CD8-positive, alpha-beta memory T cell (primary cell): Measurements from ENCODE around the gene ACBD5. TPM values are rescaled to one million over a fixed set of nuclear protein-coding genes. Genes with fewer than 3 reads are reported as not detected.
"Not testable (repeated sequence)": the region's sequence is repeated elsewhere in the genome, so short reads cannot be mapped to it uniquely, and the experiment has no call there.

ENCODE experiments used
- CTCF ChIA-PET: fragments of 350-600 bp; sonication (Branson Sonifier 250); formaldehyde crosslinking; loops from one replicate; lab custom pipeline; 2021; ENCODE audit warnings: antibody characterized with exemption; lab: Charles Lee
- POLR2A ChIA-PET: fragments of 350-600 bp; sonication (Branson Sonifier 250); formaldehyde crosslinking; loops from one replicate; lab custom pipeline; 2021; ENCODE audit warnings: antibody characterized with exemption; lab: Charles Lee
- DNase-seq, 5 donors: peaks; one replicate each; pipeline versions ENCODE4 v3.0.0 to v3.0.0-alpha.2; 2020 to 2022; ENCODE audit warnings: mixed read lengths in 1 of 5
- H3K27ac ChIP-seq: one replicate; pipeline ENCODE4 v1.7.0; 2013; ENCODE audit warnings: low read depth, mild to moderate bottlenecking, low read length, moderate library complexity
- H3K27me3 ChIP-seq: 2 replicates; pipeline ENCODE4 v1.7.0; 2013; ENCODE audit warnings: low read length, mild to moderate bottlenecking; ENCODE audit not compliant: insufficient read depth, poor library complexity, severe bottlenecking
- H3K36me3 ChIP-seq: 2 replicates; pipeline ENCODE4 v1.7.0; 2013; ENCODE audit warnings: mild to moderate bottlenecking, low read length, moderate library complexity; ENCODE audit not compliant: insufficient read depth
- H3K4me1 ChIP-seq: 2 replicates; pipeline ENCODE4 v1.7.0; 2013; ENCODE audit warnings: mild to moderate bottlenecking, low read length, moderate library complexity; ENCODE audit not compliant: insufficient read depth
- H3K4me3 ChIP-seq: 2 replicates; pipeline ENCODE4 v1.7.0; 2013; ENCODE audit warnings: mild to moderate bottlenecking, low read length
- H3K9me3 ChIP-seq: 2 replicates; pipeline ENCODE4 v1.7.0; 2013; ENCODE audit warnings: mild to moderate bottlenecking, low read length
- H3K27ac Mint-ChIP-seq, 8 donors: one replicate each; pipeline ENCODE4 v1.8.0; 2020 to 2021; ENCODE audit warnings: mixed read lengths in 8 of 8, mild to moderate bottlenecking in 6 of 8, inconsistent platforms in 3 of 8, moderate library complexity in 3 of 8
- H3K27me3 Mint-ChIP-seq, 2 donors: one replicate each; pipeline ENCODE4 v1.8.0; 2020 to 2021; ENCODE audit warnings: mixed read lengths in 2 of 2, mild to moderate bottlenecking in 1 of 2, moderate library complexity in 1 of 2
- H3K36me3 Mint-ChIP-seq, 3 donors: one replicate each; pipeline ENCODE4 v1.8.0; 2020 to 2021; ENCODE audit warnings: mixed read lengths in 3 of 3, inconsistent platforms in 1 of 3, mild to moderate bottlenecking in 1 of 3
- H3K4me1 Mint-ChIP-seq, 3 donors: one replicate each; pipeline ENCODE4 v1.8.0; 2020 to 2021; ENCODE audit warnings: mixed read lengths in 3 of 3, inconsistent platforms in 1 of 3, mild to moderate bottlenecking in 1 of 3
- H3K4me3 Mint-ChIP-seq, 7 donors: one replicate each; pipeline ENCODE4 v1.8.0; 2020 to 2021; ENCODE audit warnings: mixed read lengths in 7 of 7, mild to moderate bottlenecking in 6 of 7, moderate library complexity in 4 of 7, inconsistent platforms in 2 of 7
- H3K9me3 Mint-ChIP-seq, 5 donors: one replicate each; pipeline ENCODE4 v1.8.0; 2020 to 2022; ENCODE audit warnings: mixed read lengths in 5 of 5, mild to moderate bottlenecking in 3 of 5, moderate library complexity in 2 of 5, inconsistent platforms in 1 of 5
- polyA plus RNA-seq: library from polyadenylated mRNA; unstranded; fragments of 300-500 nt; fragmentation: Illumina TruSeq; gene quantifications from one replicate; pipeline ENCODE4 v1.2.3, GENCODE V29; 2021
- total RNA-seq, 2 experiments: library from RNA; stranded (reverse); gene quantifications; one replicate each; pipeline ENCODE4 v1.2.3, GENCODE V29; 2021

The ACBD5 gene
- total and polyA plus RNA-seq, 3 experiments from 2014 or later: 13.2 to 21.3 (median 19.2) TPM

- H3K9me3 Mint-ChIP-seq, H3K36me3 ChIP-seq, H3K4me3 ChIP-seq, DNase-seq, H3K9me3 ChIP-seq, POLR2A ChIA-PET, H3K27me3 ChIP-seq, H3K27me3 Mint-ChIP-seq, H3K27ac ChIP-seq: not testable (repeated sequence)
- Mint-ChIP-seq H3K4me1 (peaks cover 25 to 51% (median 42%) of the 10 kb centered on the region in 3 donors), H3K36me3 (peaks cover 0 to 34% (median 0%) of the 10 kb centered on the region in 3 donors), H3K4me3 (peak overlapping the region in 3 of 7 donors; percentile 11 to 84 (median 41)), H3K27ac (peak overlapping the region in 1 of 8 donors; percentile 33)
- CTCF ChIA-PET: interaction anchor here (1.4 to 5.5 kb wide), 3 partner anchors 10 to 15 kb away, joined by 3 to 30 read pairs (median 20); no protein-coding TSS in a partner anchor
- H3K4me1 ChIP-seq: peaks cover 13% of the 10 kb centered on the region
These were observed 3.9 kb downstream of the ACBD5 start for GRCh38 chr10:27236589-27237128.

DNA sequence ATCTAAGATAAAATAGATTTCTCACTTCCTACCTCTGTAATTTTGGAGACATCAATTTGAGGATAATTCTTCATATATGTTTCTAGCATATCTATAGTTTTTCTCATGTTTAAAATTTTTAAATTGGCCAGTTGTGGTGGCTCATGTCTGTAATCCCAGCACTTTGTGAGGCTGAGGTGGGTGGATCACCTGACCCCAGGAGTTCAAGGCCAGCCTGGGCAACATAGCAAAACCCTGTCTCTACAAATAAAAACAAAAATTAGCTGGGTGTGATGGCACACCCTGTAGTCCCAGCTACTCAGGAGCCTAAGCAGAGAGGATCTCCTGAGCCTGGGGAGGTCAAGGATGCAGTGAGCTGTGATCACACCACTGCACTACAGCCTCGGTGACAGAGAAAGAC lies 4.9 kb downstream of the ACBD5 start:
- H3K27ac ChIP-seq: no peak overlapping the region
- peaks cover 8% of the 10 kb centered on the region for H3K36me3 ChIP-seq
- no peaks in the 10 kb centered on the region for H3K9me3 Mint-ChIP-seq
- peaks cover 22 to 52% (median 37%) of the 10 kb centered on the region in 3 donors for H3K4me1 Mint-ChIP-seq
- no peaks in the 10 kb centered on the region for H3K27me3 ChIP-seq
- peak overlapping the region in 1 of 7 donors; percentile 36 for H3K4me3 Mint-ChIP-seq
- peaks cover 7% of the 10 kb centered on the region for H3K4me1 ChIP-seq
- H3K9me3 ChIP-seq: no peaks in the 10 kb centered on the region
- H3K4me3 ChIP-seq: no peak overlapping the region
- DNase-seq: no peak
- peak overlapping the region in 2 of 8 donors; percentile 23 to 29 for H3K27ac Mint-ChIP-seq
- ChIA-PET POLR2A (no interaction called here), CTCF (interaction anchor here (1.0 to 5.5 kb wide), 3 partner anchors 12 to 24 kb away, joined by 3 to 30 read pairs (median 20); no protein-coding TSS in a partner anchor)
- peaks cover 0 to 39% (median 3%) of the 10 kb centered on the region in 3 donors for H3K36me3 Mint-ChIP-seq
- no peaks in the 10 kb centered on the region for H3K27me3 Mint-ChIP-seq

GRCh38 chr10:27230022-27230421 lies 10.6 kb downstream of the ACBD5 start:
- ChIA-PET POLR2A (no interaction called here), CTCF (interaction anchor here (1.2 kb wide), 1 partner anchor 9 kb away, joined by 3 read pairs; no protein-coding TSS in a partner anchor)
- H3K27me3 Mint-ChIP-seq: no peaks in the 10 kb centered on the region
- H3K9me3 ChIP-seq: no peaks in the 10 kb centered on the region
- peaks cover 20% of the 10 kb centered on the region for H3K4me1 ChIP-seq
- H3K36me3 Mint-ChIP-seq: peaks cover 0 to 44% (median 7%) of the 10 kb centered on the region in 3 donors
- H3K9me3 Mint-ChIP-seq: no peaks in the 10 kb centered on the region
- DNase-seq: no peak
- no peak overlapping the region for H3K27ac ChIP-seq
- no peak overlapping the region for H3K4me3 ChIP-seq
- peaks cover 8% of the 10 kb centered on the region for H3K36me3 ChIP-seq
- no peaks in the 10 kb centered on the region for H3K27me3 ChIP-seq
- no peak overlapping the region for H3K4me3 Mint-ChIP-seq
- H3K4me1 Mint-ChIP-seq: peaks cover 27 to 42% (median 32%) of the 10 kb centered on the region in 3 donors
- no peak overlapping the region for H3K27ac Mint-ChIP-seq

- peak in 1 of 5 donors; percentile 55 for DNase-seq
- CTCF ChIA-PET: interaction anchor here (1.4 to 1.7 kb wide), 2 partner anchors 14 to 26 kb away, joined by 4 read pairs; no protein-coding TSS in a partner anchor
- no peaks in the 10 kb centered on the region for H3K27me3 Mint-ChIP-seq
- Histone ChIP-seq H3K27me3 (no peaks in the 10 kb centered on the region), H3K4me1 (peaks cover 25% of the 10 kb centered on the region), H3K27ac (no peak overlapping the region), H3K9me3 (no peaks in the 10 kb centered on the region), H3K36me3 (peaks cover 16% of the 10 kb centered on the region), H3K4me3 (no peak overlapping the region)
- peak overlapping the region in 7 of 8 donors; percentile 72 to 95 (median 87) for H3K27ac Mint-ChIP-seq
- peaks cover 0 to 44% (median 8%) of the 10 kb centered on the region in 3 donors for H3K36me3 Mint-ChIP-seq
- no peaks in the 10 kb centered on the region for H3K9me3 Mint-ChIP-seq
- H3K4me3 Mint-ChIP-seq: peak overlapping the region; percentile 63 to 80 (median 70)
- POLR2A ChIA-PET: interaction anchor here (1.2 kb wide), 1 partner anchor 72 kb away, joined by 3 read pairs; the partner anchor contains the start of gene YME1L1
- H3K4me1 Mint-ChIP-seq: peaks cover 30 to 41% (median 35%) of the 10 kb centered on the region in 3 donors
These were observed 14.8 kb downstream of the ACBD5 start for GRCh38 chr10:27225642-27226257.

DNA sequence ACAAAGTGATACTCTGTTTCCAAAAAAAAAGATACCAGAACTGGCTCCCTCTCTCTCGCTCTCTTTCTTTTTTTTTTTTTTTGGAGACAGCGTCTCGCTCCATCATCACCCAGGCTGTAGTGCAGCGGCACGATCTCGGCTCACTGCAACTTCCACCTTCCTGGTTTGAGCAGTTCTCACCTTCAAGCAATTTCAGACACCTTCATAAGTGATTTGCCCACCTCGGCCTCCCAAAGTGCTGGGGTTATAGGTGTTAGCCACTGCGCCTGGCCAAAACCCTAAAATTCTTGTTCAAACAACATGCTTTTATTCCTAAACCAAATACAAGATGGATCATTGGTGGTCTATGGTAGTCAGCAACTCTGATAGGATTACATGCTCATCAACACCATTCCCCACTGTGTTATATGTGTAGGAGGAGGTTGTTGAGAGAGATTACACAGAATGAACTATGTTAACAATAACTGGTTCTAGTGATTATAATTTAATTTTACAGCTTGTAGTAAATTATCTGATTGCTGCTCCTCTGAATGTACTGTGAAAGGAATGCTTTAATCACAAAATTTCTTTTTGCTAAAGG lies 15.5 kb downstream of the ACBD5 start:
- H3K4me1 ChIP-seq: peaks cover 25% of the 10 kb centered on the region
- ChIA-PET POLR2A (interaction anchor here (1.2 to 1.7 kb wide), 2 partner anchors 15 to 71 kb away, joined by 3 to 5 read pairs; partner anchors contain the start of genes ACBD5 and YME1L1), CTCF (interaction anchor here (1.4 to 2.7 kb wide), 3 partner anchors 11 to 135 kb away, joined by 4 to 20 read pairs (median 7); no protein-coding TSS in a partner anchor)
- Mint-ChIP-seq H3K27ac (peak overlapping the region; percentile 75 to 92 (median 90)), H3K4me1 (peaks cover 29 to 40% (median 35%) of the 10 kb centered on the region in 3 donors), H3K36me3 (peaks cover 0 to 46% (median 7%) of the 10 kb centered on the region in 3 donors), H3K9me3 (no peaks in the 10 kb centered on the region), H3K27me3 (no peaks in the 10 kb centered on the region), H3K4me3 (peak overlapping the region; percentile 65 to 84 (median 79))
- H3K27ac ChIP-seq: no peak overlapping the region
- H3K9me3 ChIP-seq: no peaks in the 10 kb centered on the region
- peak in 4 of 5 donors; percentile 33 to 63 (median 52) for DNase-seq
- no peak overlapping the region for H3K4me3 ChIP-seq
- no peaks in the 10 kb centered on the region for H3K27me3 ChIP-seq
- H3K36me3 ChIP-seq: peaks cover 16% of the 10 kb centered on the region

- no peak overlapping the region for H3K4me3 ChIP-seq
- Mint-ChIP-seq H3K9me3 (no peaks in the 10 kb centered on the region), H3K27me3 (no peaks in the 10 kb centered on the region), H3K27ac (peak overlapping the region in 7 of 8 donors; percentile 75 to 97 (median 91)), H3K4me1 (peaks cover 32 to 40% (median 38%) of the 10 kb centered on the region in 3 donors), H3K36me3 (peaks cover 0 to 54% (median 12%) of the 10 kb centered on the region in 3 donors), H3K4me3 (peak overlapping the region; percentile 18 to 84 (median 72))
- POLR2A ChIA-PET: interaction anchor here (0.6 to 1.7 kb wide), 4 partner anchors 17 to 261 kb away, joined by 3 to 7 read pairs (median 6); partner anchors contain the start of gene ACBD5
- H3K27me3 ChIP-seq: no peaks in the 10 kb centered on the region
- no peaks in the 10 kb centered on the region for H3K9me3 ChIP-seq
- peak; percentile 11 to 58 (median 35) for DNase-seq
- peaks cover 25% of the 10 kb centered on the region for H3K4me1 ChIP-seq
- H3K36me3 ChIP-seq: peaks cover 23% of the 10 kb centered on the region
- CTCF ChIA-PET: interaction anchor here (0.6 to 2.7 kb wide), 29 partner anchors 9 to 1321 kb away, joined by 3 to 20 read pairs (median 4); partner anchors contain the start of genes ACBD5 and MASTL
- no peak overlapping the region for H3K27ac ChIP-seq
These were observed 16.6 kb downstream of the ACBD5 start for GRCh38 chr10:27223964-27224363.

- Mint-ChIP-seq H3K36me3 (peaks cover 0 to 82% (median 11%) of the 10 kb centered on the region in 3 donors), H3K27ac (no peak overlapping the region), H3K4me1 (peaks cover 0 to 2% (median 0%) of the 10 kb centered on the region in 3 donors), H3K27me3 (no peaks in the 10 kb centered on the region), H3K4me3 (no peak overlapping the region), H3K9me3 (no peaks in the 10 kb centered on the region)
- CTCF ChIA-PET: interaction anchor here (1.0 kb wide), 1 partner anchor 16 kb away, joined by 4 read pairs; no protein-coding TSS in a partner anchor
- no peak for DNase-seq
- Histone ChIP-seq H3K27ac (no peak overlapping the region), H3K4me1 (no peaks in the 10 kb centered on the region), H3K27me3 (no peaks in the 10 kb centered on the region), H3K9me3 (no peaks in the 10 kb centered on the region), H3K36me3 (peaks cover 42% of the 10 kb centered on the region), H3K4me3 (no peak overlapping the region)
- POLR2A ChIA-PET: no interaction called here
These were observed 33.2 kb downstream of the ACBD5 start for GRCh38 chr10:27207350-27207749.
